HG03565 (cell line): Measurements from ENCODE around the gene DDX56.
"Not testable (repeated sequence)": the region's sequence is repeated elsewhere in the genome, so short reads cannot be mapped to it uniquely, and the experiment has no call there.

Source experiments
- ATAC-seq: cut with Tn5 transposase; IDR thresholded peaks from one replicate; pipeline ENCODE4 v1.9.1; 2021; ENCODE audit warnings: mild to moderate bottlenecking, moderate library complexity; ENCODE audit not compliant: unreplicated experiment

DDX56 gene

DNA sequence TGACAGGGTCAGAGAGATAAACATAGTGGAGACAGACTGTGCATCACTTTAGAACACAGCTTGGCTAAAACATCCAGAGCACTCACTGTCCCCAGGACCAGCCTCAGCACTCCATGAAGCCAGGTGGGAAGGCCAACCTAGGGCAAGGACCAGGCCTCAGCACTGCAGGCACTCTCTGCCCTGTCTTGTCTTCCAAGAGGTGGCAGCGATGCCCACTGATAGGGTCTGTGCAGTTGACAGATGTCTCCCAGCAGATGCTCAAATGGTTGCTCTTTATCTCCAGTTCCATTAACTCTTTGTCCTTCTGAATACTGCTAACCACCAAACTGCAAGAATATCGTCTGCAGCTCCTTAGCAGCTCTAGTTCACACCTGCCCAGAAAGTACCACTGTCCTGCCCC lies 9.1 kb downstream of the DDX56 start:
- no peak for ATAC-seq

DNA sequence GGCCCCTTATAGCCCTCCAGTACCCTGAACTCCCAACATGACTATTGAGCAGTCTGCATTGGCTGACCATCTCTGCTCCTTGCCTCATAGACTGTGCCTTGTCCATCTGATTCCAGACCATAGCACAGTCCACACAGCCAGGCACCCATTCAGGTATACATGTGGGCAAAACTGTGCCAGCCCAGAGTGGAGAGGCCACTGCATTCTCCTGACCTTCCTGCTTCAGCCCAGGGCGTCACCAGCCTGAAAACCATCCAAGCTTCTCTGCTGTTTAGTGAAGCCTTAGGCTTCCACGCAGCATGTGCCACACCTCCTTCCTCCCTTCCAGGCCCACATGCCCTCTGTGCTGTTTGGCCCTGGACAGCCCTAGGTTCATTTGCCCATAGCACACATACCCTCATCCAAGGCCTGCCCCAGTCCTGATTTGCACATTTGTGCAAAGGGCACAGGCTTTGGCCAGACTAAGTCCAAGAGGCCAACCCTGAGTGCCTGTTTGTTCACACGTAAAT lies 10.5 kb downstream of the DDX56 start:
- no peak for ATAC-seq

DNA sequence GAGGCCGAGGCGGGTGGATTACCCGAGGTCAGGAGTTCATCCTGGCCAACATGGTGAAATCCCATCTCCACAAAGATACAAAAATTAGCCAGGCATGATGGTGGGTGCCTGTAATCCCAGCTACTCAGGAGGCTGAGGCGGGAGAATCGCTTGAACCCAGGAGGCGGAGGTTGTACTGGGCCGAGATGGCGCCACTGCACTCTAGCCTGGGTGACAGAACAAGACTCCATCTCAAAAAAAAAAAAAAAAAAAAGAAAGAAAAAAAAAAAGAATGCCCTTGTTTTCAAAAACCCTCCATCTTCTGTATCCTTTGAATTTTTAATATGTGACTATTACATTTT lies 11.1 kb downstream of the DDX56 start:
- not testable (repeated sequence) for ATAC-seq

DNA sequence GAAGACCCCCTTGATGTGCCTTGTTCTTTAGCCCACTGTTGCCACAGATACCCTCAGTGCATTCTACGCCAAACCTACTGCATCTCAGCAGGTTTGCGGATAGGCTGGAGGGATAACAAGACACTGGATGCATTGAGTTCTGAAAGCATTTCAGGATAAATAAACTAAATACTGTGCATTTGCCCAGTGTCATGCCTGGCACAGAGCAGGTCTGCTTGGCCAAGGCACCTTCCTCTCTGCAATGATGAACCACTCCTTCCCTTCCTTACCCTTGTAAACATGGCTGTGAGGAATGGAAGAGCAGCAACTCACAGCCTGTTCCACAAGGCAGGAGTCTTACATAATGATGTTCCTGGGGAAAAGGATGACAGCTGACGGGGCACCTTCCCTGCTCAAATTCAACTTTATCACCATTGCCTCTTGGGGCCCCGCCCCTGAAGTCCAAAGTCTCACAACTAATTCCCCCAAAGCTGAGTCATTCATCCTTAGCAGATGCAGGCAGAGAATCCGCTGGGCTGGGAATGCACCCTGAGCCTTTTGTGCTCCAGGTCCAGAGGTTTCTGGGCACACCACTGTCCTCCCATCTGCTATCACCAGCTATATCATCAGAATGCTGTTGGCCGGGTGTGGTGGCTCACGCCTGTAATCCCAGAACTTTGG lies 11.6 kb downstream of the DDX56 start:
- no peak for ATAC-seq

DNA sequence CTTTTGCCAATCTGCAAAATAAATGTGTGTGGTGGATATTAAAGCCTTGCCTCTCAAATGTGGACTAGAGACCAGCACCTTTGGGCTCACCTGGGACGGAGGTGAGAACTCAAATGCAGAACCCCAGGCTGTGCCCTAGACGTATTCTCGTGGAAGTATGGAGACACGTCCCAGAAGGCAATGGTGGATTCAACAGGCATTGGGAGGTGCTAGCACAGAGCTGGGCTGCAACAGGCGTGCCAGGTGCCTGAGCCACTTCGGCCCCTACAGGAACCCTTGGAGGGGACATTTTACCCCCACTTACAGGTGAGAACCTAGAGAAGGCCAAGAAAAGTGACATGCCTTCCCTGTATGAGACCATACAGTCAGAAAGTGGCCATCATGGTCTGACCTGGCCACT lies 12.2 kb downstream of the DDX56 start:
- ATAC-seq = no peak

DNA sequence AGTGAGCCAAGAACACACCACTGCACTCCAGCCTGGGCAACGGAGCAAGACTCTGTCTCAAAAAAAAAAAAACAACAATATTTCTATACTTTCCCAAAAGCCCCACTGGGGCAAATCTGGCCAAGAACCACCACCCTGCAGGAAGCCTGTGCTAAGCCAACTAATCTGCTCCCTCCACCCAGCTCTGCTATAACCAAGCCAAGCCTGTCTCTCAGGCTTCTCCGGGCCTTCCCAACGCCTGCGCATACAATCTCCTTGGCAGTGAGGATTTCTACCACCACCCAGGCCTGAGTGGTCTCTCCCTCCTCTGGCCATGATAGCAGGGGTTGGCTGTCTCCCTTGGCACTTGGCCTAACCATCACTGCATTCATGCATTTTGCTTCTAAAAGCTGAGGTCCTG lies 14.2 kb downstream of the DDX56 start:
- no peak for ATAC-seq

DNA sequence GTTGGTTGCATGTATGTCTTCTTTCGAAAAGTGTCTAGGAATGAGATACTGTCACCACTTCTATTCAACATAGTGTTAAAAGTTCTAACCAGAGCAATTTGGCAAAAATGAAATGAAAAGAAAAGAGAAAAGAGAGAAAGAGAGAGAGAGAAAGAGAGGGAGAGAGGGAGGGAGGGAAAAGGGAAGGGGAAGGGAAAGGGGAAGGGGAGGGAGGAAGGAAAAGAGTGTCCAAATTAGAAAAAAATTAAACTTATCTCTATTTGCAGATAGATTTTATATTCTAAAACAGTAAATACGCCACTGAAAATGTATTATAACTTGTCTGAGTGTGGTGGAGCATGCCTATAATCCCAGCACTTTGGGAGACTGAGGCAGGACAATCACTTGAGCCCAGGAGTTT lies 16.2 kb downstream of the DDX56 start:
- no peak for ATAC-seq

DNA sequence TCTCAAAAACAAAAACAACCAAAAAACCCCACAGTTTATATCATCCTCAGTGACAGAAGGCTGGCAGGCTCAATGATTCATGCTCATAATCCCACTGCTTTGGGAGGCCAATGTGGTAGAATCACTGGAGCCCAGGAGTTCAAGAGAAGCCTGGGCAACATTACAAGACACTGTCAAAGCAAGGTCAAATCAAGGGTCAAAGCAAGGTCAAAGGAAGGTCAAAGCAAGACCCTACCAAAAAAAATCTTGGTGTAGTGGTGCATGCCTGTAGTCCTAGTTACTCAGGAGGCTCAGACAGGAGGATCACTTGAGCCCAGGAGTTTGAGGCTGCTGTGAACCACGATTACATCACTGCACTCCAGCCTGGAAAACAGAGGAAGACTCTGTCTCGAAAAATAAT lies 18.4 kb downstream of the DDX56 start:
- ATAC-seq = no peak

DNA sequence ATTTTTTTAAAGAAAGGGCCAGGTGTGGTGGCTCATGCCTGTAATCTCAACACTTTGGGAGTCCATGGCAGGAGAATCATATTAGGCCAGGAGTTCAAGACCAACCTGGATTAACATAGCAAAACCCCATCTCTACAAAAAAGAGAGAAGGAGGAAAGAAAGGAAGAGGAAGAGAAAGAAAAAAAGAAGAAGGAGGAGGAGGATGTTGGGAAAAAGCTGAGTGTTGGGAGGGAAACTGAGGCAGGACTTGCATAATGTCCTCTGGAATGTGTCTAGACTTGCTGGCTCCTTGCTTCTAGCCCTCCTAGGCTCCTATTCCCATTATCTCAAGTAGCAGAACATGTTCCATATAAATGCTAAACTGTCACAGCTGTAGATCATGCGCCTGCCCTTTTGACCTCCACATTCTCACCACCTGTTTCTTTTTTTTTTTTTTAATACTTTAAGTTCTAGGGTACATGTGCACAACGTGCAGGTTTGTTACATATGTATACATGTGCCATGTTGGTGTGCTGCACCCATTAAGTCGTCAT lies 21.2 kb downstream of the DDX56 start:
- ATAC-seq = not testable (repeated sequence)

DNA sequence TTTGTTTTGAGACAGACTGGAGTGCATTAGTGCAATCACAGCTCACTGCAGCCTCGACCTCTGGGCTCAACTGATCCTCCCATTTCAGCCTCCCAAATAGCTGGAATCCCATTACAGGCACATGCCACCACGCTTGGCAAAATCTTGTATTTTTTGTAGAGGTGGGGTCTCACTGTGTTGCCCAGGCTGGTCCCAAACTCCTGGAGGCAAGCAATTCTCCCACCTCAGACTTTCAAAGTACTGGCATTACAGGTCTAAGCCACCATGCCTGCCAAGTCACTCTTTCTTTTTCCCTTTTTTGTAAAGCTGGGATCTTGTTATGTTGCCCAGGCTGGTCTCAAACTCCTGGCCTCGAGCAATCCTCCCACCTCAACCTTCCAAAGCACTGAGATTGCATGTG lies 24.3 kb downstream of the DDX56 start:
- ATAC-seq = no peak

DNA sequence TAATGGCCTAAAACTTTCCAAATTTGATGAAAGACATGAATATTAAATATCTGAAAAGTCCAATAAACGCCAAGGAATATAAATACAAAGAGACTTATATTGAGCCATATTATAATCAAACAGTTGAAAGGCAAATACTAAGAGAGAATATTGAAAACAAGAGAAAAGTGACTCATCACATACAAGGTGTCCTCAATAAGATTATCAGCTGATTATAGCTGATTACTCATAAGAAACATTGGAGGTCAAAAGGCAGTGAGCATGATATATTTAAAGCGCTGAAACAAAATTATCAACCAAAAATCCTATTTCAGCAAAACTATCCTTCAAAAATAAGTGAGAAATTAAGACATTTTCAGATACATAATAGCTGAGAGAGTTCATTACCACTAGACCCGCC lies 24.8 kb downstream of the DDX56 start:
- ATAC-seq = no peak

DNA sequence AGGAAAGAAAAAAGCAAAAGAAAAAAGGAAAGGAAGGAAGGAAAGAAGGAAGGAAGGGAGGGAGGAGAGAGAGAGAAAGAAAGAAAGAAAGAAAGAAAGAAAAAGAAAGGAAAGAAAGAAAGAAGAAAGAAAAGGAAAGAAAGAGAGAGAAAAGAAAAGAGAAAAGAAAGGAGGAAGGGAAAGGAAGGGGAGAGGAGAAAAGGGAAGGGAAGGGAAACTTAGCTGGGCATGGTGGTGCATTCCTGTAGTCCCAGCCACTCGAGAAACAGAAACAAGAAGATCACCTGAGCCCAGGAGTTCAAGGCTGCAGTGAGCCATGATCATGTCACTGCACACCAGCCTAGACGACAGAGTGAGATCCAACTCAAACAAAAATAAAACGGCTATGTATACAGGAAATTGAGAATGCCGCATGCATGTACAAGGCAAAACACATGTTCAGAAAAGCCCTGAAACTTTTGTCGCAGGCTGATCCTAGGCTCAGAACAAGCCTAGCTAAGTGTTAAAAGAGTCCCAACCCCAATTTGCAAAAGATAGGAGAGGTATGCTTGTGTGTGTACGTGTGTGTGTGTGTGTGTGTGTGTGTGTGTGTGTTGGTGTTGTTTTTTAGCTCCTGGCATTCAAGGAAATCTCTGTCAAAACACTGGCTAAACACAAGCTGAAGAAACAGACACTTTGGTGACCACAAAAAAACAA lies 26.0 kb downstream of the DDX56 start:
- no peak for ATAC-seq

DNA sequence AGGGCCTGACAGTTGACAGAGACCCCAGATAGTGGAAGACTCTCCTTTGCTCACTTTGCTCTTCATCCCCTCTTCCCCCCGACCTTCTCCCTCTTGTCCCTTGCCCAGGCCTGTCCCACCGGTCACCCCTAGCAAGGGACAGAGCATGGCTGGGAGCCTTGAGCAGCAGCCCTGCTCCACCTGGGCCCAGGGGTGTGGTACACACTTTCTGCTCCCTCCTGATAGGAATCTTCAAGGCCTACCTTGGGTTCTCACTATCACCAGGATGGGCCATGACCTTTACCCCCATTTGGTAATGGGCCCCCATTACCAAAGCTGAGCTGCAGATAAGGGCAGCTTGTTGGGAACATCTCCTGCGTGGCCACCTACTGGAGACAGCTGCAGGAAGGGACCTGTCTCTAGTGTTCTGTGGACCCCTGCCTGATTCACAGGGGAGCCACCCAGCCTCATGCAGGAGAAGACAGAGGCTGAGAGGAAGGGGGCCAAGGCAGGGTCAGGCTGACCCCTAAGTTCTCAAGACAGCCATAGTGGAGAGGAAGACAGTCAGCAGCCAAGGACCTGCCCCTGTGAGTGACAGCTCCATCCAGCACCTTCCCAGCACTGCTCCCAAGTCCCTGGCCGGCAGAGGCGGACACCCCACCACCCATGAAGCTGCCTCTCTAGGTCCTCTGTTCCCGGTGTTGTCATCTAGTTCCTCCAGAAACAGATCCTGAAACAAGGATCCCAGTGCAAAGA lies 31.7 kb downstream of the DDX56 start:
- no peak for ATAC-seq

DNA sequence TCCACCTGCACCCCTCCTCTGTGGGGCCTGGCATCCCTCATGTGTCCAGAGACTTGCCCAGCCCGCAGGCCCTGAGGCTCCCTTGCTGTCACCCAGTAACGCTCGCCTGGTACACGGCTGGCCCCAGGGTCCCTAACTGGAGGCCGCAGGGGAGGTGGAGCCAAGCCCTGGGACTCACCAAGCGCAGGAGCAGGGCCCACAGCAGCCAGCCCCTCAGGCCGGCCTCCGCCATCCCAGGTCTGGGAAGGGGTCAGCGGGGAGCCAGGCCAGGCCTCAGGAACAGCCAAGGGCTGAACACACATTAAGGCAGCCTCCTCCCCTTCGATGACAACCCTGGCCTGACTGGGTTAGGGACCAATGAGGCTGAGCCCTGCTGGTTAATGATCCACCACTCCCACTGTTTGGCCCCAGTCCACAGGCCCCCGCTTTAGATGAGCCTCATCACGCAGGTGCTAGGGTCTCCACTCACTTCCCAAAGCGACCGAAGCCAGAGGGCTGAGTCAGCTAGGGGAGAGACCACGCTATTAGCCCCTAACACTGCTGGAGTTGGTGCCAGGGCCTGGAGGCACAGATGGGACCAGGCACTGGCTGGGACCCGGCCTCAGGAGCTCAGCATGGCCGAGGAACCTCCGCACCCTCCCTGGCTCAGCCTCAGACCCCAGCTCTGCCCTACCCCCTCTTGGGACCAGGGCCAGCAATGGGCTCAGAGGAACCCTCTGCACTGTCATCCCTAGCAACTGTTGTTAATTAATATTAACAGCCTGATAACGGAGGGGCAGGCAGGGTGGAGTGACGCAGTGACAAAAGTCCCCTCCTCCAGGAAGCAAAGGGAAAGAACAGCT lies 32.5 kb downstream of the DDX56 start, which contains the start of gene NPC1L1:
NPC1L1 (minus strand) TSS at position 303 of the 842 bp plus-strand sequence; CDS start at position 232, 71 bp downstream.
- ATAC-seq = no peak

DNA sequence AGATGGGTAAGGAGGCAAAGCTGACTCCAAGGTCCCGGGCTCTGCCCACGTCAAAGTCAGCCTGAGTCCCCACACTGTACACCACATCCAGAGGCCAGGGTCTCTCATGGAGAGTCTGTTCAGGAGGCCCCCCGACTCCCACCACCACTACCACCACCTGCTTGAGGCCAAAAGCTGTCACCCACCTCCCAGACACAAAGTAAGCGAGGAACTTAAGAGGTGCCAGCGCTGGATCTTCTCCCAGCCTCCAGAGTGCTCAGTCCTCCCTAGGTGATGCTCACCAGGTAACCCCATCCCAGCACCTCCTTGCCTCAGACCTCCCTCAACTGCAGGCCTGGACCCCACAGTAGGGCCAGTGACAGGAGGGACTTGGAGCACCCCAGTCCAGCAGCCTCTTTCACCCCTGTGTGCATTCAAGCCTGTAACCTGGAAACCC lies 33.1 kb downstream of the DDX56 start:
- ATAC-seq = no peak

DNA sequence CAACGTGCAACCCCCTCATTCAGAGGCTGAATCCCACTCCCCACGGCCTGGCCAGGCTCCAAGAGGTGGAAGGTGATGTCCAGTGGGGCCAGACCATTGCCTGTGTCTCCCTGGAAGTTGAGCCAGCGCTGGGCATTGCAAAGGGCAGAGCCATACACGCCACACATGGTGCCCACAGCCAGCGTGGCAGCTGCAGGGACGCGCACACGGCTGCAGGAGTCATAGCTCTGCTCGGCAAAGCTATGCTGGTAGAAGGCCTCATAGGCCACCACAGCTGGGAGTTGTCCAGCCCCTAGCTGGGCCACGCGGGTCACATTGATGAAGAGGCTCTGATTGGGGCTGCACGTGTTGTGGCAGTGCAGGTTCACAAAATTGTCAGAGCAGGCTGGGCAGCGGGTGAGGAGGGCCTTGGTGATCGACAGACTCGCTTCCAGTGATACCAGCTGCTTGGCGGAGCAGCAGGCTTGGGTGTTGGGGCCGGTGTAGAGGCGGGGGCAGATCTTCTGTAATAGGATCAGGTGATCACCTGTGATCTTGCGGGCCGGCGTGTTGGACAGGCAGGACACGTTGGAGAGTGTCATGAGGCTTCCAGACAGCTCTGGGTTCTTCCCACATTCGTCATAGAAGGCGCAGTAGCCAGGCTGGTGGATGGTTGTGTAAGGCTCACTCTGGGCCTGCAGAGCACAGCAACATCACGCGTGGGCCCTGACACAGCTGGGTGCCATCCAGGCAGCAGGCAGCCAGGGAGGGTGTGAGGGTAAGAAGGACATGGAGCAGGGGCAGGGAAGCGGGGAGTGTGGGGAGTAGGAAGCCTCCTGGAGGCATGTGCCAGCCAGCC lies 33.8 kb downstream of the DDX56 start:
- ATAC-seq = no peak

DNA sequence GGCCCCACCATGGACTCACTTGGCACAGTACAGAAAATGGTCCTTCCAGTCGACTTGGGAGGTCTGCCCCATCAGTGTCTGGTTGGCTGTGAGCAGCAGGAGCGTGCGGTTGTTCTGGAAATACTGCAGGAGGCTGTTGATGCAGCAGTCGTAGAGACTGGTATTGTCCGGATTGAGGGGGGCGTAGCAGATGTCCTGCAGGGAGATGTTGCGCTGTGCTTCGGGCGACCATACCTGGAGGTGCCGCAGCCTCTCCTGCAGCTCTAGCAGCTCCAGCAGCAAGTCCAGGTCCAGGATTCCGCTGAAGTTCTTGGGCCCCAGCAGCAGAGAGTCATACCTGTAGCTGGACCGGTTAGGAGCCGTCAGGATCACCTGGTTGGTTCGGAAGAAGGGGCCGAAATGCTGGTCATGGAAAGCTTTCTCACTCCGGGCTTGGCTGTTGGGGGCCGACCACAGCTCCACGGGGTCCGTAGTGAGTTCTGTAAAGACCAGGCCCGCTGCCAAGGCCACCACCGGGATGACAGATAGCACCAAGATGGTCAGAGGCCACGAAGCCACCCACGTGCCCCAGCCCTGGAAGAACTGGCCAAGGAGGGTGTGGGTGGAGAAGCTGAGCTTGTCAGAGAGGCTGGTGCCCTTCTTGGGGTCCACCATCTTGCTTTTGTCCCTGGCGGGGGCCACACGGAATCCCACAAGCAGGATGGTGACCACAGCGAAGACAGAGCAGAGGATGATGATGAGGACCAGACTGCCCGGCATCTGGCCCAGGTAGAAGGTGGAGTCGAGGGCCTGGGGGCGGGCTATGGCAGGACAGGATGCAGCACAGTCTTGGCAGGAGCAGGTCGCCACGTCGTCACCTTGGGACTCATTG lies 34.7 kb downstream of the DDX56 start:
- ATAC-seq = no peak

DNA sequence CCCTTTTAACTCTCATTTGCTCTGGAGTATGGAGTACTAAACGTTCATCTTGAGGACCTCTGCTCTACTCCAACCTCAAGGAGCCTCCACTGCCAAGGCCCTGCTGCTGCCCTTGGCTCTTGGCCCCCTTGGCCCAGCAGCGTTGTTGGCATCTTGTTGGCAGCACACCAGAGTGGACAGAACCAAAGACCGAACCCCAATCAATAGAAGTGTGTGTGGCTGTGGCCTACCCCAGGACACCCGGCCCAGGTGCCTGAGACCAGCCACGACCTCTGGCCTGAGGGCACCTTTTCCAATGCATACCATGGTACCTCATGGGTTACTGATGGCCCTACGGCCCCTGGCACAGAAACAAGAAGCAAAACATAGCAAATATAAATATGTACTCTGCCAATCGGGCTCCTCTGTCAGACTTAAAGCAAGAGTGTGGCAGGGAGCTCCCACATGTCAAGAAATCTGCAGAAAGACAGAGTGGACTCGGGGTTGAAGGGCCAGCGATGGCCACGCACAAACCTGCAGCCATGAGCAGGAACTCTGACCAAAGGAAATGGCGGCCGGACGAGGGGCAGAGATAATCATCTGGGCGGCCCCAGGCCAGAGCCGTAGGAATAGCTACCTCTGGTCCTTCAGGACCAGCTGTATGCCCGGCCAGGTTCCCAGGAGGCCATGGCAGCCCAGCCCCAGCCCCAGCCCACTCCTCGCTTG lies 35.5 kb downstream of the DDX56 start:
- ATAC-seq = no peak
